ENCODE results near the gene ARL6IP5.

The ARL6IP5 gene, protein sequence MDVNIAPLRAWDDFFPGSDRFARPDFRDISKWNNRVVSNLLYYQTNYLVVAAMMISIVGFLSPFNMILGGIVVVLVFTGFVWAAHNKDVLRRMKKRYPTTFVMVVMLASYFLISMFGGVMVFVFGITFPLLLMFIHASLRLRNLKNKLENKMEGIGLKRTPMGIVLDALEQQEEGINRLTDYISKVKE

DNA sequence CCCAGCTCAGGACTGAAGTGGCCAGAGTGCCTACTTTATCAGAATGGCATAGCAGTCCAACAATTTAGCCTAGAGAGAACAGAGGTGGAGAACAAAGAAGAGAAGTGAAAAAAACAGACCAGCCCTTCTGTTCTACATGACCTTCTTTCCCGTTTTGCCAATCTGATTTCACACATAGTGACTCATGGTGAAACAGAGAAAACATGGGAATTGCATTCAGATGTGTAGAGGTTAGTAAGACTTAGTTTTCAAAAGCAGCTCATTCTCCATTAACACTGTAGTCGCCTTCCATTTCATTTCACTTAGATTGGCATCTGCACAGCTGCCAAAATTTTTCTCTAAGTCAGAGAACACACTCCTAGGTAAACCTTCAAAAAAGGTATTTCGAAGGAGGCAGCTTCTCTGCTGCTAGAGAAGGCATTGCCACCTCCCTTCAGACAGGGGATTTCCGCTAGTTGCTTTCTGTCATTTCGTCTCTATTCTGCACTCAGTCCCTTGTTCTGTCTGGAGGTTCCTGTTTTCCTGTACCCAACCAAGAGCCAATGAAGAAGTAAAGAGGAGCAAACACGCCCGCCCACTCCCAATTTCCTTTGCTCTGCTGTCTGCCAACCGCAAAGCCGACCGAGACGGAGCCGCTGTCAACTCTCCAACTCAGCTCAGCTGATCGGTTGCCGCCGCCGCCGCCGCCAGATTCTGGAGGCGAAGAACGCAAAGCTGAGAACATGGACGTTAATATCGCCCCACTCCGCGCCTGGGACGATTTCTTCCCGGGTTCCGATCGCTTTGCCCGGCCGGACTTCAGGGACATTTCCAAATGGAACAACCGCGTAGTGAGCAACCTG is at the start of gene ARL6IP5:
TSS of gene ARL6IP5 (plus strand) at position 612 of the 842 bp plus-strand sequence. CDS start at position 723, 111 bp downstream.
- DNase-seq: peak; percentile 96 to 98

DNA sequence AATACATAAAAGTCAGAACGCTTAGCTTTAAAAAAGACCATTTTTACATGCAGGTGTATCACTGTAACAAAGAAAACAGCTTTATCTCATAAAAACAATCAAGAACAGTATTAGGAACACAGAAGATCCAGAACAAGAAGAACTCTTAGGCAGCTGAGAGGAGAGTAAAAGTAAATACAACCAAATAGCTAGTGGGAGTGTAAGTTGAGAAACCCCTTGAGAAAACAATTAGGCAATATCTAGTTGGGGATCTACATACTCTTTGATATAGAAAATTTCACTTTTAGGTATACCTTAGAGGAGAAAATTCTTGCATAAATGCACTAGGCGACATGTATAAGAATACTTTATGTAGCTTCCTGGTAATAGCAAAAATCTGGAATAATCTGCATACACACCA is 40.1 kb upstream of the ARL6IP5 start:
- peak in 1 of 2 donors; percentile 12 for DNase-seq

DNA sequence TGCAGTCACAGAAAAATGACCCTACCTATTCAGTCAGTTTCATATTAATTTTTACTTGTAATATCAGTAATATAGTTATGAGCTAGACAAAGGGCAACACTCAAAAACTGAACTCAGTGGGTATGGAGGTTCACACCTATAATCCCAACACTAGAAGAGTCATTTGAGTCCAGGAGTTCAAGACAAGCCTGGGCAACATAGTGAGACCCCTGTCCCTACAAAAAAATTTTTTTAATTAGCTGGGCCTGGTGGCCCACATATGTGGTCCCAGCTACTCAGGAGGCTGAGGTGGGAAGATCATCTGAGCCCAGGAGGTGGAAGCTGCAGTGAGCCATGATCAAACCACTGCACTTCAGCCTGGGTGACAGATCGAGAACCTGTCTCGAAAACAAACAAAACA is 35.7 kb upstream of the ARL6IP5 start:
- DNase-seq: no peak

DNA sequence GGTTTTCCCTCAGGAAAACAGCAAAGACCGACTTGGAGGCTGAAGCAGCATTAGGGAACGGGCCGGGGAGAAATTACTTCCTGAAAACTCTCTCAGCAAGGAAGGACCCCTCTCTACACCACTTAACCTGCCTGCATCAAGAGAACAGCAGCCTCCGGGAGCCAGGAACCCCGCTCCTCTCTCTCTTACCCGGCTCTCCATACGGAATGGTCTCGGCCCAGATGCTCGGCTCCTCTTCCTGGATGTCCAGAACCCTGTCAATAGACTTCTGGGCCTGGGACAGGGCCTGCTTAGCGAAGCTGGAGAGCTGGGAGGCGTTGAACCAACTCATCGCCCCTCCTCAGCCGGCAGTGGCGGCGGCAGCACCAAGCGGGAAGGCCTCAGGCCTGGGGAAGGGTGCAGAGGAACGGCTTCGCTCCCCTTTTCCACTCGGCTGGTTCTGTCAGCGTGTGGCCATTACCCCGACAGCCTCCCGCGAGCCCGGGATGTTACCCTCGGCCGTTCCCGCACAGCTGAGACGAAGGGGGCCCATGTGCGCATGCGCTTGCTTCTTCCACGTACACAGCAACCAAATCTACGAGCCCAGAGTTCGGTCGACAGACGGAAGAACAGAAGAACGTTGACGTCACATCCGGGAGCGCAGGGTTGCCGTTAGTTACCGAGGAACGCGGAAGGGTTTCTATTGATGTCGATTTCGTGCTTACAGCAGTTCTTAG is 32.8 kb upstream of the ARL6IP5 start, which contains the start of gene TMF1:
TSS of gene TMF1 (minus strand) at position 578 of the 716 bp plus-strand sequence. CDS start at position 331, 247 bp downstream.
- DNase-seq: peak; percentile 98 to 100

DNA sequence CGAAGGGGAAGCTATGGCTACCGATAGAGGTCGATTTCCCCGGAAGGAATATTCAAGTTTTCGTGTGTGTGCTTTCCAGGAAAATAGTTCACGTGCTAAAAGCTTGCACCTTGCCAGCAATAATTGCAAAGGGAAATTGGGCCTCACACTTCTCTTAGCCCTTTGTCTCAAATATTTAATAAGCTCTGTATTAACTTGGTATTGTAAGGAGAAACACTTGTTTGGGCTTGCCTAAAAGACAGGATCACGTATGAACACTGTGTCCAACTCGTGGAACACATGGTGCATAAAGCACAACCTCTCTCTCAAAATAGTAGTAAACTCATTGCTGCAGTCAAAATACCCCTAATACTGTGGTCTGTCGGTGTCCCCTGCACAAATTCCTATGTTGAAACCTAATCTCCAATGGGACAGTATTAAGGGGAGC is 32.3 kb upstream of the ARL6IP5 start:
- no peak for DNase-seq

DNA sequence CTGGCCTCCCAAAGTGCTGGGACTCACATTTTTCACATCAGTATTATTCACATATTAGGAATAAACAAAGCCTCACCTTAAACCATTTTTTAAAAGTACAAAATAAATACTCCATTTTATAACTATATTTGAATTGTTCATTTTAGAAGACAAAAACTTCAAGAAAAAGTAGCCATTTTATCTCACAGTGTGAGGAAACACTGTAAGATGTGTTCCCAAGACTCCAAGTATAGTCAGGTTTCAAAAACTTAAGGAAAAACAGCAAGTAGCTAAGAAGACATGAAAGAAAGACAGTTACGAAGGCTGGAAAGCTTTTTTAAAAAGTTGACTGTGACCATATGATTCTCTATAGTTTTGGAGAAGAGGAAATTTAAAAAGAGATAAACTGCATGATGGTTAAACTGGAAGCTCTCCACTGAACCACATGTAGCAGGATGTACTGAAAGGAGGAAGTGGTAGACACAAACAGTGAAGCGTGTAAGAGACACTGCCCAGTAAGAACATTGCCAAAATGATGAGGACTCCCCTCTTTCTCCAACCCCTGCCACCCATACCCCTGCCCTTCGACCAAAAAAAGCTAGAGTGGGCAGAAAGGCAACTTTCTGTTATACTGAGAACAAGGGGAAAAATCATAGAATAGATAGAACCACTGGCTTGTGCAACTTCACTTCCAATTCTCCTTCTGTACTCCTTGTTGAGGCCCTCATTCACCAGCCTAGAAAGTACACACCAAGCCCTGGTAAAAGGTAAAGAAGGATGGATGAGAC is 26.4 kb upstream of the ARL6IP5 start:
- DNase-seq: no peak

DNA sequence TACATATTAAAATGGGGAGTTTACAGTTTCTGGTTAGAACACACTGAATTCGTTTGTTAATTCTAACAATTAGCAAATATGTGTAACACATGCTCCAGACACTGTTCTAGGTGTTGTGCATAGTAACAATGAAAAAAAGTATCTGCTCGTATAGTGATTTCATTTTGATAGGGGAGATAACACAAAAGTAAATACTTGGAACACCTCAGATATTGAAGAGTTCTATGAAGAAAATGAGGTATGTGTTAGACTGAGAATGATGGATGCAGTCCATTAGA is 25.9 kb upstream of the ARL6IP5 start:
- no peak for DNase-seq

DNA sequence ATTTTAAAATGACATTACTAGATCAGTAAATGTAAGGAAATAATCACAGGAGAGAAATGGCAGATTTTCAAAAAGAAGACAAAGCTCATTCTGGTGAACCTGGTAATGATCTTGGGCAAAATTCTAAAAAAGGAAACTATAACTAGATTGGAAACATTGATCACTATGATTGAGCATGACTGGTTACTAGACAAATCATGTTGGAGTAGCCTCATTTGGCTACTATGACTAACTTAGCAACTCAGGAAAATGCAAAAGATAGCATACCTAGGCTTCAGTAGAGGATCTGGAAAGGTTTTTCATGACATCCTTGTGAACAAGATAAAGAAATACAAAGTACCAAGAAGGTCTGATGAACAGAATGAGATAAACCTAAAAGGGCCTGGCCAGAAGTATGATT is 25.0 kb upstream of the ARL6IP5 start:
- no peak for DNase-seq

DNA sequence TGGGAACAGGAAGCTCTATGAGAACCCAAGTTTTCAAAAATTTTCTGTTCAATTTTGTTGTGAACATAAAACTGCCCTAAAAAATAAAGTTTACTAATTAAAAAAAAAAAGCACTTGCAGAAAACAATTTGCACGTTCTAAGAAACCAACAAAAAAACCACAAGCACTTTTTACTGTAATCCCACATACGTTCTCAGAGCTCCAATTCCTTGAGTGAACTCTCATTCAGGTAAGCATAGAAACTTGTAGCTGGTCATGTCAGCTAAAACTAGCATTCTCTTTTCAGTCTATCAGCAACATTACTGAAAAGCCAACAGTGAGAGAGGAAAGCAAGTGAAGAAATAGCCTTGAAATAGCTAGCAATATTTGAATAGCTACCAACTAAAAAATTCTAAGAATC is 21.1 kb upstream of the ARL6IP5 start:
- DNase-seq: no peak

DNA sequence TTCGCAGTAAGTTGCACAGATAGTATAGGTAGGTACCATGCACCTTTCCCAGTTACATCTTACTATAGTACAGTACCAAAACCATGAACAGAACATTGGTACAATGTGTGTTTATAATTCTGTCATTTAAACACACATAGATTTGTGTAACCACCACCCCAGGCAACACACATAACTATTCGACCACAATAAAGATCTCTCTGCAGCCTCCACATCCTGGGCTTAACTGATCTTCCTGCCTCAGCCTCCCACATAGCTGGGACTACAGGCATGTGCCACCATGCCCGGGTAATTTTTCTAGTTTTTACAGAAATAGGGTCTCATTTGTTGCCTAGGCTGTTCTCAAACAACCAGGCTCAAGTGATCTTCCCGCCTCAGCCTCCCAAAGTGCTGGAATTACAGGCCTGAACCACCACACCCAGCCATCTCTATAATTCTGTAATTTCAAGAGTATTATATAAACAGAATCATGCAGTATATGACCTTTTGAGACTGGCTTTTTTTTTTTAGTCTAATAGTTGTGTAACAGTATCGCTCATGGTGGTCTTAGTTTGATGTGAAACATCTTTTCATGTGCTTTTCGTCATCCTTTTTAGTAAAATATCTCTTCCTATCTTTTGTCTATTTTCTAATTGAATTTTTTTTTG is 19.3 kb upstream of the ARL6IP5 start:
- no peak for DNase-seq

DNA sequence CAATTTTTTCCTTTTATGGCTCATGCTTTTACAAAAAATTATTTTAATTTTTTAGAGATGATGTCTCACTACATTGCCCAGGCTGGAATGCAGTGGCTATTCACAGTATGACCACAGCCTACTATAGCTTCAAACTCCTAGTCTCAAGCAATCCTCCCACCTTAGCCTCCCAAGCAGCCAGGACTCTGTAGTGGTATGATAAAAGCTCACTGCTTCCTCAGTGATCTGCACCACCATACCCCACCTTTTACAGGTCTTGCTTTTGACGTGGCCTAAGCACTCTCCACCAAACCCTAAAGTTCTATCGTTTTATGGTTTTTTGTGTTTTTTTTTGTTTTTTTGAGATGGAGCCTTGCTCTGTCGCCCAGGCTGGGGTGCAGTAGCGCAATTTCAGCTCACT is 18.6 kb upstream of the ARL6IP5 start:
- DNase-seq: no peak

DNA sequence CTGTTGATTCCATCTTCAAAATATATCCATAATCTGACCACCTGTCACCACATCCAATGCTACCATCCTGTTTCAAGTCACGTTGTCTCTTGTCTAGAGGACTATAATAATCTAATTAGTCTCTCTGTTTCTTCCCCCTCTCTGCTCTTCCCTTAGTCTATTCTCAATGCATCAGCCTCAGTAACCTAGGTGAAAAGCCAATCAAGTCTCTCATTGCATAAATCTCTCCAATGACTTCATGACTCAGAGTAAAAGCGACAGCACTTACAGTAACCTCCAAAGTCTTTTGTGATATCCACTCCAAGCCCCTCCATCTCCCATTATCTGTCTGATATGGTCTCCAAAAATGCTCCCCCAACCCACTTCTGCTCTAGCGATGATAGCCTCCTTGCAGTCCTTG is 11.8 kb upstream of the ARL6IP5 start:
- no peak for DNase-seq

DNA sequence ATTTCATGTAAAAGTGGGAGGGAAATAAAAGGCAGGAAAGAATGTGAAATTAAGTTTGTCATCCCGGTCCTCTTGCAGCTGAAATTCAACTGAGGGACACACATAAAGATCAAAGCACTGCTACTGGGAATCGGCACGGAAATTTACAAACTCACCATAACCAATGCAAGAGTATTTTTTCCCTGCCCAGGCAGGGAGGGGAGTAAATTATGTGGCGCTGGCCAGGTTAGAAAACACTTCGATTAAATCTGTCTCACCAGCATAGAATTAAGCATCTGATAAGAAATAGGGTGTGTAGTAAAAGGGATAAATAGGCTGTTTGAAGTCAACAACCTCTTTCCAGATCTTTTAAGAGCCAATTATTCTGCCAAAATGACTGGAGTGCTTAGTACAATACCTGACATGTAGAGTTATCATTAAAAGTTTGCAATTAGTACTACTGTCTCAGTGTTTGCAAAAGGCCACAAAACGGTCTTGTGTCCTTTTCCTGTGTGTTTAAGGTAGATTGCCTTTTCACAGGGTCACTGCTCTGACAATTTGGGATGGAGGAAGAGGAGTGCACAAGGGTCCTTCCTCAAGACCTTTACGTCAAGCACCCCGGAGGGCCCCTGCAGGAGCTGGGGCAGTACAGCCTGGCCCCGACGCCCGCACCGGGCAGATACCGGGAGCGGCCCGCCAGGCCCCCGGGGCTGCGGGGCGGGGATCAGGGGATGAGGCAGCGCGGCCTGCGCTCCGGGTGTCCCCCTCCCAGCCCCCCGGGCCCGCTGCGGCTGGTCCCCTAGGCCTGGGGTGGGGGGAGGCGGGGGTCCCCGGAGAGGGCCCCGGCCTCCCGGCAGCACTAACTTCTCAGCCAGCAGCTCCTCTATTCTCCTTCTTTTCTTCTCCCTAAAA is 5.2 kb upstream of the ARL6IP5 start:
- no peak for DNase-seq

DNA sequence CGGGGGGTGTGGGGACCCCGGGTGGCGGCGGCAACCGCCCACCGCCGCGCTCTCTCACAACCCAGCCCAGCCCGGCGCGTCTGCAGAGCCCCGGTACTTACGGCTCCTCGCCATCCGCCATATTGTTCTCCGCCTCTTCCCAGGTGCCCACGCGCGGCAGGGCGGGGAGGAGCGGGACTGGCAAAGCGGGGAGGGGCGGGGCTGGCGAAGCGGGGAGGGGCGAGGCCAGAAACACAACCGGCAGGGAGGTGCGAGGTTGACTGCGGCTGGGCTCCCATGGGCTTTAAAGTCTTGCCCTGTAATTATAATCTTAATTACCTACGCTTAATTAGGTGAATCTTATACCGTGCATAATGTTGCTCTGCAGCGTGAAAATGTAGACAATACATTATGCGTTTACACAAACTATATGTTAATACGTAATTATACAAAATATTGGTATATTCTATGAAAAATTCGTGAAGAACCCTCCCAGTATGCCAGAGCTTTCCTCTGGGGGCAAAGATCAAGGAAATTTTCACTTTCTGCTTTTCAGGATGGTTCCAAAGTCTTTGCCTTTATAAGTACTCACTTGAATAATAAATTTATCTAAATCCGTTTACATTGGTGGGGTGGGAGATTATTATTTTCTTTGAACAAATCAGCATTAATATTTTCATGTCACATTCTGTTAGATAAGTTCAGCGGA is 4.4 kb upstream of the ARL6IP5 start, which contains the start of gene UBA3:
TSS of gene UBA3 (minus strand) at position 133 of the 688 bp plus-strand sequence. CDS start at position 121, 12 bp downstream.
- DNase-seq: peak; percentile 86 to 92

DNA sequence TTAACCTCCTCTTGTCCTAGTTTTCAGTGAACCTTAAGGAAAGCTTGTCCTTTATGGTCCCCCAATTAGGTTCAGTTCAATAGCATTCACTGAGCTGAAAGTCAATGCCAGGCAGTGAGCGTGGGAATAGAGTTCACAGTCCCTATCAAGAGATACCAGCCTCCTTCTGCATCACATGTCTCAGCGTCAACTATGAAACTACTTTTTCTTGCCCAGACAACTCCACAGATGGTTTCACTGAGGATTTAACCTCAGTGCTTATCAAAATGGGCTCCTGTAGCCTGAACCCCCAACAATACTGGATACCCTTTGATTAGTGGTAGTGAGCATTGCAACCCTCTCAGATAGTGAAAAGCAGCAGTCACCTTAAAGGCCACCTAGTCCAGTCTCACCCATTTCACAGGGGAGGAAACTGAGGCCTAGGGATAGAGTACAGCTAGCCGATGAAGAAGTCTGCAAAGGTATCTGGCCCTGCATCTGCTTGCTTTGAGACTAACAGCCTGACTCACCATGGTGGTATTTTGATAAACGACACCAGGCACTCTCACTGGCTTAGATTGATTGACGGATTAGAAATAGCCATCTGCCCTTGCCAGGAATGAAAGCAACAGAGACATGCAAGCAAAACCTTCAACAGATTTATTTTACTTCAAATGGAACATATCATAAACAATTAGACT is 3.0 kb upstream of the ARL6IP5 start:
- DNase-seq: no peak

DNA sequence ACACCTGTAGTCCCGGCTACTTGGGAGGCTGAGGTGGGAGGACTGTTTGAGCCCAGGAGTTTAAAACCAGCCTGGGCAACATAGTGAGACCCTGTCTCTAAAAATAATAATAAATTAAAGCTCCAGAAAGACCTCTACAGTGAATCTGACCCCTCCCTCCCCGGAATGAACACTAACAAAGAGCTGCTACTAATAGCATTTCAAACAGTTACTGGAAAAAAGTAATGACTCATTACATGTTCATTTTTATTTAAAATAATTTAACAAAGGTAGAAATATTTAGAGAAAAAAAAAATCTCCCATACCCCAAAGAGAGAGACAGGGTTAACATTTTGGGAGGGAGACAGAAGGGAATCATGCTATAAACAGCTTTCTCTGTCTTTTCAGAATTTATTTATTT is 2.4 kb upstream of the ARL6IP5 start:
- DNase-seq: no peak

DNA sequence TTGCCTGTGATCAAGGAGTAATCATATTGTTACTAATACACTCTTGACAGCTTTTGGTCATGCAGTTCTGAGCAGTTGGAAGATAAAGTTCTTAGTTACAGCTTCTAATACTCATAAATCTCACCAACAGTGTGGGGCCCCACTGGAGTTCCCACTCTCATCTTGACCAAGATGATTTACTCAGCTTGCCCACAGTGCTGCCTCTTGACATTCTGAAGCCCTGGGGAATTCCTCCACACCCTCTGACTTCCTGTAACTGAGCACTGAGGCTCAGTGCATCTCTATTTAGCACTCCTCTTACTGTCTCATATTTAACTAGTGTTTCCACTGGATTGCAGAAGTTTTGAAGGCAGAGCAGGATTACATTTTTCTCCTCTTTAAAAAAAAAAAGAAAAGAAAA is 1.9 kb upstream of the ARL6IP5 start:
- DNase-seq: peak; percentile 84 to 94

DNA sequence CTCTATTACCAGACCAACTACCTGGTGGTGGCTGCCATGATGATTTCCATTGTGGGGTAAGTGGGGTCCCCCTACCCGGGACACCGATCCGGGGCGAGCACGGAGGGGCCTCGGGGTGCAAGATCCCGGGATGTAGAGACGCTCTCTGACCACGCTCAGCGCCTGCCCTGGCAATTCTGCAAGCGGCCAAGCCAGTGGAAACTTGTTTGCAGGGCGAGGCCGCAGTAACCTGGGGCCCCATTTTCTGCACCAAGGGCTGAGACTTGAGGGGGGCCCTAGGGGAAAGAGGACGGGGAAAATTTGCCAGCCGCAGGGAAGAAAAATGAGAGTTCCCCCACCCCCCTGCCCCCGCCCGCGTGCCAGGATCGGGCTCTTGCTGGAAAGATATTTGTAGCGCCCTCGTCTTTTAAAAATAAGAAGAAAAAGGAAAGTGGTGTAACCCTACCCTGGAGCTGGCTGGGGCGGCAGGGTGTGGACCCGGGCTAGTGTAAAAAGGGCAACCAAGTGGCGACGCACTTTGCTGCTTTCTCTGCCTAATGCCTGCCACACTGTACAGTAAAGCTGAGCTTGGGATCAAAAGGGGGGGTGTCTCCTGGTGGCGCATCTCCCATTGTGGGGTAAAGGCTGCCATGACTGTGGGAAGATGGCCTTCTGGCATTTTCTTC is 563 bp downstream of the ARL6IP5 start:
- peak; percentile 27 to 35 for DNase-seq
